PC-3 (cell line): ENCODE measurements around the gene MCFD2.

Experiments
- EZH2 ChIP-seq: fragments of 300-600 bp; sonication (generic); IDR thresholded peaks from one replicate; pipeline ENCODE4 v1.6.1; 2017; ENCODE audit warnings: antibody characterized with exemption, mild to moderate bottlenecking, low read length; ENCODE audit not compliant: unreplicated experiment
- TF ChIP-seq, protein P1 (sequence below): fragments of 300-600 bp; sonication (generic); conservative IDR thresholded peaks from 2 replicates; pipeline ENCODE4 v1.5.1; 2017; ENCODE audit warnings: antibody characterized with exemption, low read depth, mild to moderate bottlenecking, low read length

DNA sequence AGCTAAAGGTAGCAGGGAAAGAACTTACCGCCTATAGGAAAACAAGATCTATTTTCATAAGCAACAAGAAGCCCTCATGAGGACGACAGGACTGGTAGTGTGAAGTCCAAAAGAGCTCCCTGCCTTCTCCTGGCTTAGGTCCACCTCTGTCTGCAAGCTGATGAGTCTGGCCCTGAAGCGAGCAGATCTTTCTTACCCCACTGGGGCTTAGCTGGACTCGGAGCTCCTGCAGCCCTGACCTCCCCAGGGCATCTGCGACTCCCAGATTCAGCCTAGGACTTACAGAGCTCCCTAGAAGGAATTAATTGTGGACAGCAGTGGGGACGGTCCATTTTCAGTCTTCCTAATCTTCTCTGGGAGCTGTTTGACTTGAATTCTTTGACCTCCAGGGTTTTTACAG lies 53.7 kb downstream of the MCFD2 start:
- TF ChIP-seq, protein P1, sequence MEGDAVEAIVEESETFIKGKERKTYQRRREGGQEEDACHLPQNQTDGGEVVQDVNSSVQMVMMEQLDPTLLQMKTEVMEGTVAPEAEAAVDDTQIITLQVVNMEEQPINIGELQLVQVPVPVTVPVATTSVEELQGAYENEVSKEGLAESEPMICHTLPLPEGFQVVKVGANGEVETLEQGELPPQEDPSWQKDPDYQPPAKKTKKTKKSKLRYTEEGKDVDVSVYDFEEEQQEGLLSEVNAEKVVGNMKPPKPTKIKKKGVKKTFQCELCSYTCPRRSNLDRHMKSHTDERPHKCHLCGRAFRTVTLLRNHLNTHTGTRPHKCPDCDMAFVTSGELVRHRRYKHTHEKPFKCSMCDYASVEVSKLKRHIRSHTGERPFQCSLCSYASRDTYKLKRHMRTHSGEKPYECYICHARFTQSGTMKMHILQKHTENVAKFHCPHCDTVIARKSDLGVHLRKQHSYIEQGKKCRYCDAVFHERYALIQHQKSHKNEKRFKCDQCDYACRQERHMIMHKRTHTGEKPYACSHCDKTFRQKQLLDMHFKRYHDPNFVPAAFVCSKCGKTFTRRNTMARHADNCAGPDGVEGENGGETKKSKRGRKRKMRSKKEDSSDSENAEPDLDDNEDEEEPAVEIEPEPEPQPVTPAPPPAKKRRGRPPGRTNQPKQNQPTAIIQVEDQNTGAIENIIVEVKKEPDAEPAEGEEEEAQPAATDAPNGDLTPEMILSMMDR = no peak
- TF ChIP-seq EZH2 = no peak
